ENCODE results near the gene TMEM88. TPM values are rescaled to one million over a fixed set of nuclear protein-coding genes. Genes with fewer than 3 reads are reported as not detected.

The TMEM88 gene
- total and polyA plus RNA-seq, 2 of the 4 experiments (the other 2 are of a cell fraction): 2.1 TPM; not detected in 1

DNA sequence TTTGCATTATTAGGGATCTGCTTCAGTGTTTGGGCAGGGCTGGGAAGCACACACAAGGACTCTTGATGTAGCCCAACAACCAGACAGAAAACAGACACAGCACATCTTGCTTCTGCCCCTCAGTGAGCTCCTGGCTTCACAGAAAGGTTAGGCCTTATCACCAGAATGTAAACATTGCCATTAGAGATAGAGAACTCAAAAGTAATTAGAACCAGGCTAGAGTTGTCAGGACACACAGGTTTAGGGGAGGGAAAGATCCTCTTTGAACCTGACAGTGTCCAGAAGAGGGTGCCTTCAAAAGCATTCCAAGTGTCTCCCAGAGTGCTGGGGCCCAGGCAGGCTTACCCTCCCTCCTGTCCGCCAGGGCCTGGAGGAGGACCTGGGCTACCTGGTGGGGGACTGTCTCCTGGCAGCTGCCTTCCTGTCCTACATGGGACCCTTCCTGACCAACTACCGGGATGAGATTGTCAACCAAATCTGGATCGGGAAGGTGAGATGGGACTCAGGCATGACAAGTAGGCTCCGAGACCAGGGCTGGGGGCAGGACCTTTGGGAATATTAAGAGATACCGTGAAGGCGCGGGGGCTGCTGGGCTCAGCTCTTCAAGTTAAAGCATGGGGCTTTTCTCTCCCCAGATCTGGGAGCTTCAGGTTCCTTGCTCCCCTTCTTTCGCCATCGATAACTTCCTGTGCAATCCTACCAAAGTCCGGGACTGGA, 37.8 kb upstream of the TMEM88 start:
- H3K4ac ChIP-seq (ENCODE audit: low read depth, low read length): no peak overlapping the region
- POLR2A ChIA-PET (ENCODE audit: unreplicated experiment): no interaction called here
- no peak overlapping the region for H2BK15ac ChIP-seq (ENCODE audit: low read depth, low read length)
- no peak overlapping the region for H2AK5ac ChIP-seq (ENCODE audit: low read depth, low read length)
- H2AFZ ChIP-seq (replicated peaks; ENCODE audit: low read length, poor library complexity): no peak overlapping the region
- no peaks in the 10 kb centered on the region for H3K9me1 ChIP-seq (ENCODE audit: insufficient read depth, low read length)
- in situ Hi-C loops (cut with MboI; ENCODE audit: low sequenced_read_pairs) (no loop called here), dilution Hi-C loops (cut with HindIII; ENCODE audit: low sequenced_read_pairs, unreplicated experiment) (no loop called here), intact Hi-C loops (cut with micrococcal nuclease) (no loop called here)
- no peak for TF ChIP-seq MAFK (IDR thresholded peaks at IDR 0.05; ENCODE audit: low read depth, low read length)
- H3K9me3 ChIP-seq (ENCODE audit: control insufficient read depth, insufficient read depth, low read length): no peaks in the 10 kb centered on the region
- H2BK5ac ChIP-seq (ENCODE audit: low read depth, low read length, poor library complexity, severe bottlenecking): no peak overlapping the region
- no peaks in the 10 kb centered on the region for H3K4me1 ChIP-seq (ENCODE audit: control insufficient read depth, insufficient read depth, low read length)
- no peak overlapping the region for H3K9ac ChIP-seq (ENCODE audit: low read depth, low read length)
- no peak overlapping the region for H2BK120ac ChIP-seq (ENCODE audit: low read depth, low read length)
- BruUV-seq (replicated peaks): no TSS peak
- H3K14ac ChIP-seq (replicated peaks; ENCODE audit: low read depth, low read length): no peak overlapping the region
- no peak overlapping the region for H4K91ac ChIP-seq (ENCODE audit: insufficient read depth, low read depth, low read length)
- H3K18ac ChIP-seq (ENCODE audit: low read depth, low read length): no peak overlapping the region
- peaks cover 49% of the 10 kb centered on the region for H3K27me3 ChIP-seq (ENCODE audit: control insufficient read depth, insufficient read depth, low read length)
- no peak overlapping the region for H2BK20ac ChIP-seq (ENCODE audit: low read depth, low read length)
- CTCF ChIA-PET: interaction anchor here (0.7 kb wide), 1 partner anchor 70 kb away, joined by 3 read pairs; no protein-coding TSS in a partner anchor
- H3K56ac ChIP-seq (ENCODE audit: extremely low read depth, insufficient read depth, low read length): no peak overlapping the region
- no peak overlapping the region for H4K8ac ChIP-seq (ENCODE audit: low read depth in 2 of 2, low read length in 2 of 2)
- H3K27ac ChIP-seq (ENCODE audit: insufficient read depth, low read length): no peak overlapping the region
- no peak overlapping the region for H3K4me3 ChIP-seq (ENCODE audit: insufficient read depth, low read depth, low read length)
- no peaks in the 10 kb centered on the region for H3K79me1 ChIP-seq (ENCODE audit: low read depth in 1 of 2, low read length in 2 of 2)
- no peak overlapping the region for H3K4me2 ChIP-seq (ENCODE audit: low read depth, low read length)
- WGBS, 2 experiments (ENCODE audit: extremely low coverage in 2 of 2, insufficient read length in 1 of 2): 50% methylated on average over 4 of the region's 10 CpGs; no CpG with 5 or more reads in 1 of the 2 experiments
- H3K36me3 ChIP-seq (ENCODE audit: control insufficient read depth, insufficient read depth, low read length): no peaks in the 10 kb centered on the region
- no peak overlapping the region for H3K23ac ChIP-seq (ENCODE audit: low read depth, low read length)
- no peak overlapping the region for H2AK9ac ChIP-seq (replicated peaks; ENCODE audit: low read depth, low read length, poor library complexity)
- DNase-seq (no peak), ATAC-seq (ENCODE audit: low read depth) (no peak)
- H4K5ac ChIP-seq (ENCODE audit: low read depth, low read length): no peak overlapping the region
- no peaks in the 10 kb centered on the region; the same call in 1 of the 2 replicates for H4K20me1 ChIP-seq (ENCODE audit: insufficient read depth, low read length)

Measured in IMR-90 (cell line).